ENCODE measurements around the gene UCK2. TPM values are rescaled to one million over a fixed set of nuclear protein-coding genes. Genes with fewer than 3 reads are reported as not detected.

UCK2 gene
- total RNA-seq, 1 experiment from 2014 or later: 59.9 TPM

DNA sequence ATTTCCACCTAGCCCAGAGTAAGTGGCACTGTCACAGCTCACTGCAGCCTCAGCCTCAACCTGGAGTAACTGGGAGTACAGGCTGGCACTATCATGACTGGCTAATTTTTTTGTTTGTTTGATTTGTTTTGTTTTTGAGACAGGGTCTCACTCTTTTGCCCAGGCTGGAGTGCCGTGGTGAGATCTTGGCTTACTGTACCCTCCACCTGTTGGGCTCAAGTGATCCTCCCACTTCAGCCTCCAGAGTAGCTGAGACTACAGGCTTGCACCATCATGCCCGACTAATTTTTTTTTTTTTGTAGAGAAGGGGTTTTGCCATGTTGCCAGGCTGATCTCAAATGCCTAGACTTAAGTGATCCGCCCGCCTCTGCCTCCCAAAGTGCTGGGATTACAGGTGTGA is 2.5 kb downstream of the UCK2 start:
- Histone ChIP-seq H4K20me1 (ENCODE audit: insufficient read depth) (peaks cover 45% of the 10 kb centered on the region), H3K9me3 (ENCODE audit: insufficient read depth, low read depth) (no peaks in the 10 kb centered on the region), H3K36me3 (ENCODE audit: low read depth) (no peaks in the 10 kb centered on the region), H3K27me3 (ENCODE audit: insufficient read depth, low read depth) (no peaks in the 10 kb centered on the region), H3K4me3 (peak overlapping the region; percentile 62), H3K9me2 (ENCODE audit: insufficient read depth) (no peaks in the 10 kb centered on the region), H3K4me2 (peak overlapping the region; percentile 99), H3K4me1 (replicated peaks; ENCODE audit: insufficient read depth) (peaks cover 17% of the 10 kb centered on the region), H2AFZ (no peak overlapping the region; the same call in 1 of the 2 replicates), H3K79me2 (ENCODE audit: low read depth) (peaks cover 77% of the 10 kb centered on the region), H3F3A (ENCODE audit: insufficient read depth, low read depth) (peaks cover 16% of the 10 kb centered on the region; the same call in 1 of the 2 replicates), H3K27ac (peak overlapping the region; percentile 79)
- DNase-seq: no peak
- intact Hi-C loops (cut with micrococcal nuclease; ENCODE audit: unreplicated experiment): loop anchor here (1.0 to 10.0 kb wide), 5 partner anchors 57 to 195 kb away; partner anchors contain the start of gene MGST3
- ChIA-PET POLR2A (ENCODE audit: unreplicated experiment) (no interaction called here), CTCF (no interaction called here)
- no peak for TF ChIP-seq CTCF (conservative IDR thresholded peaks at IDR 0.05)
- no peak for TF ChIP-seq EZH2 (IDR thresholded peaks at IDR 0.05; ENCODE audit: low read depth)
- no TSS peak for BruUV-seq (replicated peaks)

DNA sequence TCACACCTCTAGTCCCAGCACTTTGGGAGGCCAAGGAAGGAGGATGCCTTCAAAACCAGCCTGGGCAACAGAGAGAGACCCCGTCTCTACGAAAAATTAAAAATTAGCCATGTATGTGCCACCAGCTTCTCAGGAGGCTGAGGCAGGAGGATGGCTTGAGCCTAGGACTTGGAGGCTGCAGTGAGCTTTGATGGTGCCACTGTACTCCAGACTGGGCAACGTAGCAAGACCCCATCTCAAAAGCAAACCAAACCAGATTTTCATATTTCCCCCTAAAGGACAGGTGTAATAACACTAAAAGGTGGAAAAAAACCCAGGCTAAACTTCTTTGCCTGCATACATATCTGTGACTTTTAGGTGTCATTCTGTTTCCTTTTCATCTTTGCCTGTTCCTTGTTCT is 3.7 kb downstream of the UCK2 start:
- POLR2A ChIA-PET (ENCODE audit: unreplicated experiment): interaction anchor here (0.7 kb wide), 2 partner anchors 10 to 61 kb away, joined by 3 to 8 read pairs; no protein-coding TSS in a partner anchor
- DNase-seq: no peak
- Histone ChIP-seq H3K4me3 (no peak overlapping the region), H3K9me2 (ENCODE audit: insufficient read depth) (no peaks in the 10 kb centered on the region), H3K27ac (no peak overlapping the region), H3K4me2 (no peak overlapping the region), H3K36me3 (ENCODE audit: low read depth) (no peaks in the 10 kb centered on the region), H4K20me1 (ENCODE audit: insufficient read depth) (peaks cover 46% of the 10 kb centered on the region), H2AFZ (no peak overlapping the region), H3K79me2 (ENCODE audit: low read depth) (peaks cover 89% of the 10 kb centered on the region), H3K27me3 (ENCODE audit: insufficient read depth, low read depth) (no peaks in the 10 kb centered on the region), H3K9me3 (ENCODE audit: insufficient read depth, low read depth) (no peaks in the 10 kb centered on the region), H3K4me1 (replicated peaks; ENCODE audit: insufficient read depth) (peaks cover 17% of the 10 kb centered on the region), H3F3A (ENCODE audit: insufficient read depth, low read depth) (peaks cover 16% of the 10 kb centered on the region; the same call in 1 of the 2 replicates)
- TF ChIP-seq EZH2 (IDR thresholded peaks at IDR 0.05; ENCODE audit: low read depth) (no peak), CTCF (conservative IDR thresholded peaks at IDR 0.05) (no peak)
- intact Hi-C loops (cut with micrococcal nuclease; ENCODE audit: unreplicated experiment): no loop called here
- CTCF ChIA-PET: interaction anchor here (0.6 kb wide), 1 partner anchor 8 kb away, joined by 5 read pairs; no protein-coding TSS in a partner anchor
- no TSS peak for BruUV-seq (replicated peaks)

DNA sequence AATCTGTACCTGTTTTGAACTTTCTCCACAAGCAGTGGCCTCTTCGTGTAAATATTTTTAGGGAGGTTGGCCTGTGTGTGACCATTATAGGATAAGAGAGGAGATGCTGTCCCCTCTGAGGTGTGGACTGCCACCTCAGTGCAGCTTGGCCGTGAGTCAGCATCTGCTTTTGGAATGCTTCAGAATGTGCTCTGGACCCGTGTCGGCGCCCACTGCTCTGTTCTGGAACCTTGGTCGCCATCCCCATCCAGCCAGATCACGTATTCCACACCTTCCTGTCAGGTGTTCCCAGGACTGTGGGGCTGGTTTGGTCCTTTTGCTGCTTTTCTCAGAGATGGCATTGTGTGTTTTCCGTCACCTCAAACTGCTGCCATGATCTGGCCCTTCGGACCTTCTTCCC is 5.5 kb downstream of the UCK2 start:
- H3K4me1 ChIP-seq (replicated peaks; ENCODE audit: insufficient read depth): peaks cover 10% of the 10 kb centered on the region
- CTCF ChIA-PET: no interaction called here
- no peak overlapping the region for H3K4me3 ChIP-seq
- H3K27me3 ChIP-seq (ENCODE audit: insufficient read depth, low read depth): no peaks in the 10 kb centered on the region
- H3K36me3 ChIP-seq (ENCODE audit: low read depth): no peaks in the 10 kb centered on the region
- H2AFZ ChIP-seq: no peak overlapping the region
- H3K27ac ChIP-seq: no peak overlapping the region
- no peaks in the 10 kb centered on the region for H3K9me3 ChIP-seq (ENCODE audit: insufficient read depth, low read depth)
- intact Hi-C loops (cut with micrococcal nuclease; ENCODE audit: unreplicated experiment): no loop called here
- POLR2A ChIA-PET (ENCODE audit: unreplicated experiment): no interaction called here
- peaks cover 13% of the 10 kb centered on the region; the same call in 1 of the 2 replicates for H3F3A ChIP-seq (ENCODE audit: insufficient read depth, low read depth)
- H3K79me2 ChIP-seq (ENCODE audit: low read depth): peaks cover 99% of the 10 kb centered on the region
- no peaks in the 10 kb centered on the region for H3K9me2 ChIP-seq (ENCODE audit: insufficient read depth)
- no peak for DNase-seq
- TF ChIP-seq CTCF (conservative IDR thresholded peaks at IDR 0.05) (no peak), EZH2 (IDR thresholded peaks at IDR 0.05; ENCODE audit: low read depth) (no peak)
- peaks cover 56% of the 10 kb centered on the region for H4K20me1 ChIP-seq (ENCODE audit: insufficient read depth)
- H3K4me2 ChIP-seq: no peak overlapping the region
- BruUV-seq (replicated peaks): no TSS peak

All from PC-9 (cell line).